Vagina (tissue), 2 donors: ENCODE results near the gene EIF3B.

ENCODE experiments used
- CTCF ChIP-seq, 3 experiments: fragments of 450-650 bp in 2 of 3; fragments of 200-600 bp in 1 of 3; sonication (generic) in 1 of 3; IDR thresholded peaks; one replicate each; pipeline ENCODE4 v1.5.1; 2017 to 2019; ENCODE audit warnings: antibody characterized with exemption in 3 of 3, mild to moderate bottlenecking in 2 of 3, moderate library complexity in 2 of 3
- POLR2A ChIP-seq, 2 donors: fragments of 450-650 bp; IDR thresholded peaks; one replicate each; pipeline ENCODE4 v1.6.1; 2017; ENCODE audit warnings: antibody characterized with exemption in 2 of 2, mild to moderate bottlenecking in 2 of 2, moderate library complexity in 2 of 2

- TF ChIP-seq CTCF (IDR thresholded peaks at IDR 0.05) (no peak), POLR2A (IDR thresholded peaks at IDR 0.05) (no peak)
Measured at GRCh38 chr7:2383543-2384274, 29.1 kb downstream of the EIF3B start.
